Parietal lobe (tissue), 1 donor: Measurements from ENCODE around the gene MCRIP1. TPM values are rescaled to one million over a fixed set of nuclear protein-coding genes. Genes with fewer than 3 reads are reported as not detected.

Experiments
- total RNA-seq: library from RNA; depleted of rRNA; stranded (reverse); fragments of >200 nt; gene quantifications from one replicate; pipeline ENCODE4 v1.2.3, GENCODE V29; 2014

MCRIP1 gene
- 69.2 TPM for total RNA-seq

GRCh38 chr17:81833160-81833920 is at the start of gene MCRIP1:
Gene MCRIP1 (minus strand): TSS chr17:81833291. CDS start chr17:81824506, 8,785 bp downstream.

GRCh38 chr17:81870981-81871386 is 37.9 kb upstream of the MCRIP1 start, which contains the start of gene ARHGDIA:
Gene ARHGDIA (minus strand): TSS chr17:81871337. CDS start chr17:81869930, 1,407 bp downstream.

GRCh38 chr17:81859906-81860755 is 27.0 kb upstream of the MCRIP1 start, which contains the start of gene P4HB:
Gene P4HB (minus strand): TSS chr17:81860535. CDS start chr17:81860471, 64 bp downstream.

GRCh38 chr17:81834831-81835267 is 1.8 kb upstream of the MCRIP1 start, which contains the start of gene PPP1R27:
Gene PPP1R27 (minus strand): TSS chr17:81835050. CDS start chr17:81834953, 97 bp downstream.

GRCh38 chr17:81803728-81804558 is 29.1 kb downstream of the MCRIP1 start, which contains the start of gene GCGR:
Gene GCGR (plus strand): TSS chr17:81804150. CDS start chr17:81809019, 4,869 bp downstream.

Other genes starting within 250 kb of the MCRIP1 start
- gene NPLOC4, start 196.2 kb downstream of the MCRIP1 start, total RNA-seq: 44.4 TPM
- gene TSPAN10, start 196.1 kb downstream of the MCRIP1 start, total RNA-seq: 0.63 TPM
- not detected for gene PDE6G, start 176.7 kb downstream of the MCRIP1 start, total RNA-seq
- 13.8 TPM for gene OXLD1, start 166.7 kb downstream of the MCRIP1 start, total RNA-seq
- gene CCDC137, start 166.6 kb downstream of the MCRIP1 start, total RNA-seq: 6.3 TPM
- gene ARL16, start 149.5 kb downstream of the MCRIP1 start, total RNA-seq: 31.9 TPM
- 67.9 TPM for gene HGS, start 149.3 kb downstream of the MCRIP1 start, total RNA-seq
- gene MRPL12, start 129.9 kb downstream of the MCRIP1 start, total RNA-seq: 4.7 TPM
- 6.6 TPM for gene SLC25A10, start 121.0 kb downstream of the MCRIP1 start, total RNA-seq
- not detected for gene GCGR, start 29.1 kb downstream of the MCRIP1 start, total RNA-seq
- gene PPP1R27, start 1.8 kb upstream of the MCRIP1 start, total RNA-seq: not detected
- gene P4HB, start 27.2 kb upstream of the MCRIP1 start, total RNA-seq: 87.0 TPM
- 57.6 TPM for gene ARHGDIA, start 38.0 kb upstream of the MCRIP1 start, total RNA-seq
- gene ALYREF, start 58.3 kb upstream of the MCRIP1 start, total RNA-seq: 62.3 TPM
- 57.0 TPM for gene ANAPC11, start 58.4 kb upstream of the MCRIP1 start, total RNA-seq
- gene NPB, start 68.9 kb upstream of the MCRIP1 start, total RNA-seq: 2.5 TPM
- gene PCYT2, start 78.1 kb upstream of the MCRIP1 start, total RNA-seq: 31.3 TPM
- gene SIRT7, start 84.9 kb upstream of the MCRIP1 start, total RNA-seq: 15.3 TPM
- 17.8 TPM for gene MAFG, start 94.4 kb upstream of the MCRIP1 start, total RNA-seq
- 18.2 TPM for gene PYCR1, start 104.0 kb upstream of the MCRIP1 start, total RNA-seq
- gene MYADML2, start 113.9 kb upstream of the MCRIP1 start, total RNA-seq: not detected
- gene NOTUM, start 127.9 kb upstream of the MCRIP1 start, total RNA-seq: 0.63 TPM
- gene ASPSCR1, start 144.3 kb upstream of the MCRIP1 start, total RNA-seq: 22.5 TPM
- 28.5 TPM for gene CENPX, start 189.6 kb upstream of the MCRIP1 start, total RNA-seq
- 24.7 TPM for gene LRRC45, start 190.0 kb upstream of the MCRIP1 start, total RNA-seq
- gene RAC3, start 198.4 kb upstream of the MCRIP1 start, total RNA-seq: 80.4 TPM
- gene DCXR, start 204.4 kb upstream of the MCRIP1 start, total RNA-seq: 16.3 TPM
- 27.2 TPM for gene RFNG, start 218.5 kb upstream of the MCRIP1 start, total RNA-seq
- gene GPS1, start 218.6 kb upstream of the MCRIP1 start, total RNA-seq: 78.9 TPM
- gene DUS1L, start 232.5 kb upstream of the MCRIP1 start, total RNA-seq: 34.4 TPM